Stimulated activated CD4-positive, alpha-beta T cell treated with anti-CD3 and anti-CD28 coated beads, Interleukin-15, amount 100 ng/mL, for 1 hour (primary cell): Measurements from ENCODE around the gene PRDM16.

Experiments
- DNase-seq, 2 donors: peaks; one replicate each; pipeline ENCODE4 v3.0.0-alpha.2; 2020; ENCODE audit warnings: low read depth in 1 of 2, low spot score in 1 of 2

PRDM16 gene

DNA sequence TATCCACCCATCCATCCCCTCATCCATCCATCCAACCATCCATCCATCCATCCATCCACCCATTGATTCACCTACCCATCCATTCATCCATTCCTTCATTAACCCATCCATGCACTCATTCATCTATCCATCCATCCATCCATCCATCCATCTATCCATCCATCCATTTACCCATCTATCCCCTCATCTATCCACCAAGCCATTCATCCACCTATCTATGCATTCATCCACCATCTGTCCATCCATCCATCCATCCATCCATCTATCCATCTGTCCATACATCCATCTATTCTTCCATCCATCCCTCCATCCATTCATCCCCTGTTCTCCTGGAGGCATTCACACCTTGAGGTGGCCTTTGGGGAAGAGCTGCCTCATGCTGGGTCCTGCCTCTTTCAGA, 107.0 kb downstream of the PRDM16 start:
- DNase-seq, result no peak

DNA sequence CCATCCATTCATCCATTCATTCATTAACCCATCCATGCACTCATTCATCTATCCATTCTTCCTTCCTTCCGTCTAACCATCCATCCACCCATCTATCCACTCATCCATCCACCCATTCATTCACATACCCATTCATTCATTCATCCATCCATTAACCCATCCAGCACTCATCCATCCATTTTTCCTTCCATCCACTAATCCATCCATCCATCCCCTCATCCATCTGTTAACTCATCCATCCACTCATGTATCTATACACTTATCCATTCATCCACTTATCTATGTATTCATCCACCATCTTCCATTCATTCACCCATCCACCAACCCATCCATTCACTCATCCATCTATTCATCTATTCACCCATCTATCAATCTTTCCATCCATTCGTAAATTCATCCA, 107.8 kb downstream of the PRDM16 start:
- DNase-seq, result no peak

DNA sequence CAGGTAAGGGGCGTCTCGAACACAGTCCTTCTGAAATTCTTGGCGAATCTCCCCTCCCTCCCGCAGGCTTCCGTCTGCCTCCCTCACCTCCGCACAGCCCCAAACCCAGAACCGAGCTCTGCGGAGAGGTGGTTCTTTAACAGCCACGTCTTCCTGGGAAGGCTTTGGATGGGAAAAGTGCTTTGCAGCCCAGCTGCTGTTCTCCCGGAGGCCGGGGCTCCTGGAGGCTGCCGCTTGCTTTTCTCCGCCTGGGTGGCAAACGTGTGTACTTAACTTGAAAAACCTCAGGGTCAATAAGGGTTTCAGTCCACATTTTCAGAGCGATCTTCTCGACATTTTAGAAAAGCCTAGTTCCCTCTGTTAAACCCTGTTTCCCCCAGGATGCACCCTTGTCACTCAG, 109.3 kb downstream of the PRDM16 start:
- no peak for DNase-seq

DNA sequence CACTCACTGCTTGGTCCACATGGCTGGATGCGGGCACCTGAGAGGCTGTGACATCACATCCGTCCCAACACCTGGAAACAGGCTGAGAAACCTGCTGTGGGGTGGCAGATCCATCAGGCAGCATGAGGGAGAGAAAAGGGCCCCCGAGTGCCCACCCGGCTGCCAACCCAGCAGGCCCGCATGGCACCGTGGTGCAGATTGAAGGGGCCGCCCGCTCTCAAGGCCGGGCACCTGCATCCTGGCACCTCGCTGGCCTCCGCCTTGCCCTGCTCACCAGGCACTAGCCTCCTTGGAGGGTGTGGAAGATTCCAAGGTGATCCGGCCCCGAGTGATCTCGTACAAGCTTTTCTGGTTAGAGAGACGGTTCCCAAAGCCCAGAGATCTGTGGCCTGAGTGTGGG, 110.5 kb downstream of the PRDM16 start:
- no peak for DNase-seq

DNA sequence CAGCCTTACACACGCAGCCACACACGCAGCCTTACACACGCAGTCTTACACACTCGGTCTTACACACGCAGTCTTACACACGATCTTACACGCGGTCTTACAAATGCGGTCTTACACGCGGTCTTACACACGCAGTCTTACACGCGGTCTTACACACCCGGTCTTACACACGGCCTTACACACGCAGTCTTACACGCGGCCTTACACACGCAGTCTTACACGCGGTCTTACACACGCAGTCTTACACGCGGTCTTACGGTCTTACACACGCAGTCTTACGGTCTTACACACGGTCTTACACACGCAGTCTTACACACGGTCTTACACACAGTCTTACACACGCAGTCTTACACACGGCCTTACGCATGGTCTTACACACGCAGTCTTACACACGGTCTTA, 111.9 kb downstream of the PRDM16 start:
- no peak for DNase-seq

DNA sequence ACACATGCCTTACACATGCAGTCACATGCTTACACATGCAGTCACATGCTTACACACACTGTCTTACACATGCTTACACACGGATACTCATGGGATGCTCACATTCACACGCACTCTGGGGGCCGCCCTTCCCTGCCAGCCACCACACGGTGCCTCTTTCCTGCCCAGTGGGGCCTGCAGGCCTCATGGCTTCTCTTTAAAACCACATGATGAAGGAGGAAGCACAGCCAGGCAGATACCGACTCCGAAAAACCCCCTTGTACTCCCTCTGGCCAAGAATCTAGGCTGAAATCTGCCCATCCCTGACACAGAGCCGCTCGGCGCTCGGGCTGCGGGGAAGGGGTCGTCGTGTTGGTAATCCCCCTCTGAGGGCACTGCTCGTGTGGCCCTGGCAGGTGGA, 113.0 kb downstream of the PRDM16 start:
- DNase-seq, result no peak

DNA sequence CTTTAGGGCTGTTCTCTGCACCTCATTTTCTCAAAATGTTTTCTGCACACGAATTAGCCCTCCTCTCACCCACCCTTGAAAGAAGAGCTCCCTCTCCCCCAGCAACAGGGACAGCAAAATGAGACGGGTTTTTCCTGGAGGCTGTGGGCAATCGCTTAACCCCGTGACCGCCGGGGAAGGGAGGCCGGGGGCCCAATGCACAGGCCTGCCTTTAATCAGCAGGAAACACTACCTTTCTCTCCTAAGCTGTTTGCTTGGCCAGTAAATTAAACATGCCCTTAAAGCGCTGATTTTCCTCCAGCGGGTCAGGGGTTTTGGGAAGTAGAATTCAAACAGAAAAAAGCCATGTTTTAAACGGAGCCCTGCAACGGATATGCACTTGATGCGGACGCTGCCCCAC, 114.4 kb downstream of the PRDM16 start:
- no peak for DNase-seq

DNA sequence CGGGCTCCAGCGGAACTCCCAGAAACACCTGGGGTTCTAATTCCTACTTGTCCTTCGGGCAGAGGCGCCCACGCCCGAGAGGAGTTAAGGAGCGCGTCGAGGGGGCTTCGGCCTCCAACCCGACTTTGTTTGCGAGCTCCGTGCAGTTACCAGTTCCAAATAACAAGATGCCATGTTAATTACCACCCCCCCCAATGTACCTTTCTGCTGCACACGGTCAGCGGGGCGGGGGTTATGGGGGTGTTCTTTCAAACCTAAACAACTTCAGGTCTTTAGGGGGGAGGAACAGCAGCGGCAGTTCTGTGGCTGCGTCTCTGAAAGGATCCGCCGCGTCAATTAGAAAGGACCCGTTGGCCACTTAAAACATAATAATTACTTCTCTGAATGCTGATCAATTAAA, 114.8 kb downstream of the PRDM16 start:
- no peak for DNase-seq

DNA sequence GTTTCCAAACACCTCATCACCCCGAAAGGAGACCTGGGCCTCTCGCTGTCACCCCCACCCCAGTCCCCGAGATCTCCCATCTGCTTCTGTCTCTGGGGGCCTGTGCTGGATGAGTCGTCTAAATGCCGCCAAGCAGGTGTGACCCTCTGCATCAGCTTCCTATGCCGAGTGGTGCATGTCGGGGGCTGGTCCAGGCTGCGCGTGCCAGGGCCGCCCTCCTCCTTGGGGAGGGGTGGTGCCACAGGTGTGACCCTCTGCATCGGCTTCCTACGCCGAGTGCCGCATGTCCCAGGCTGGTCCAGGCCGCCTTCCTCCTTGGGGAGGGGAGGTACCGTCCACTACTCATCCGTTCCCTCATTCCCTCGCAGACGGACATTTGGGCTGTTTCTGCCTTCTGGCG, 115.7 kb downstream of the PRDM16 start:
- DNase-seq, result no peak

DNA sequence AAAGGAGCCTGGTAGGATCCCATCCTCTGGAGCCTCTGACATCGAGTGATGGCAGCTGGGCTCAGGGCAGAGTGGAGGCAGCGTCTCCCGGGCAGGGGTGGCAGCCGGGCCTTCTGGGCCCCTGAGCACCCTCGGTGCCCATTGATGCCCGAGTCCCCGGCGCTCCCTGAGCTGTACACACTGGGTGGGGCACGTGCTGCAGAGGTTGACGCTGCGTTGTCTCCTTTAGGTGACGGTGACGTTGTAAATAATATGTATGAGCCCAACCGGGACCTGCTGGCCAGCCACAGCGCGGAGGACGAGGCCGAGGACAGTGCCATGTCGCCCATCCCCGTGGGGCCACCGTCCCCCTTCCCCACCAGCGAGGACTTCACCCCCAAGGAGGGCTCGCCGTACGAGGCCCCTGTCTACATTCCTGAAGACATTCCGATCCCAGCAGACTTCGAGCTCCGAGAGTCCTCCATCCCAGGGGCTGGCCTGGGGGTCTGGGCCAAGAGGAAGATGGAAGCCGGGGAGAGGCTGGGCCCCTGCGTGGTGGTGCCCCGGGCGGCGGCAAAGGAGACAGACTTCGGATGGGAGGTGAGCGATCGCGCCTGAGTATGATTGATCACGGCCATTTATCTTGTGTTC, 117.0 kb downstream of the PRDM16 start:
- DNase-seq, result no peak

DNA sequence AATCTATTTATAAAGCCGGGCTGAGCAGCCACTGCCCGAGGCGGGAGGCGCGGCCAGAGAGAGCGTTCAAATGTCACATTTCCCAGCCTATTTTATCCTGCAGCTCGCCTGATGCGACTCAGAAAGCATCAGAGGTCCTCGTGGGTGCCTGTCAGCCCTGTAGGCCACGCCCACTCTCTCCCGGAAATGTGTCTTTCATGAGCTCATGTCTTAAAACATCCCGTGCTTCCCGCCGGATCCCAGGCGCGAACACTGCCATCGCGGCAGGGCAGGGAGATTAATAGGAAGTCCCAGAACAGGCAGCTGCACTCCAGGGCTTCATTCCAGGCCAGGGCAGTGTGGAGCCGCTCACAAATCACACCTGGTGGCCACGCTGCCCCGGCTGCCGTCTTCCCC, 117.5 kb downstream of the PRDM16 start:
- no peak for DNase-seq

DNA sequence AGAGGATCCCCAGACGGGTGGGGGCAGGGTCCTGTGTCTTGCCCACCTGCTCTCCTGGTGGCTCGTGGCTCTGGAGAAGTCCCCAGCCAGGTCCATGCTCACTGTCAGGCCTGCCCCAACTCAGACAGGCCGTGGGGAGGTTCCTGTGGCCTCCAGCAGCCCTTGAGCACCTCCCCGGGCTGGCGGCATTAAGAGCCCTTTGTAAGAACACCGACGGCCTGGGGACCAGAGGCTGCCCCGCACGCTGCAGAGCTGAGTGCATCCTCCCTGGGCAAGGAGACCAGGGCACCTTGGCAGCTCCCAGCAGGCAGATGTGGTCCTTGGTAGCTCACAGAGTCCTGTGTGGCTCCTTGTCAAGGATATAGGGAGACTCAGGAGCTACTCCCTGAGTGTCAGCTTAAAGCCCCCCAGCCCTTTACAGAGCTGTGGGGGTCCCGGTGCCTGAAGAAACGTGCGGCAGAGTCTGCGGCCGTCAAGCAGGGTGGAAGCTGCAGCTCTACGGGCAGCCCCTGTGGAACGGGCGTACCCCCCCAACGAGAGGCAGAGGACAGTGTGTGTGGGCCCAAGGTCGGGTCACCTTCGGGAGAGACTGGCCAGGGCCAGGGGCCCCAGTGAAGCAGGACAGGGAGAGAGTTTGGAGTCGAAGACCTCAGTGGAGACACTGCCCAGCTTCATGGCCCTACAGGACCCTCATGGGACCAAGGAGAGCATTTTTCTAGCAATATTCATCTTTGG, 118.6 kb downstream of the PRDM16 start:
- DNase-seq, result no peak

DNA sequence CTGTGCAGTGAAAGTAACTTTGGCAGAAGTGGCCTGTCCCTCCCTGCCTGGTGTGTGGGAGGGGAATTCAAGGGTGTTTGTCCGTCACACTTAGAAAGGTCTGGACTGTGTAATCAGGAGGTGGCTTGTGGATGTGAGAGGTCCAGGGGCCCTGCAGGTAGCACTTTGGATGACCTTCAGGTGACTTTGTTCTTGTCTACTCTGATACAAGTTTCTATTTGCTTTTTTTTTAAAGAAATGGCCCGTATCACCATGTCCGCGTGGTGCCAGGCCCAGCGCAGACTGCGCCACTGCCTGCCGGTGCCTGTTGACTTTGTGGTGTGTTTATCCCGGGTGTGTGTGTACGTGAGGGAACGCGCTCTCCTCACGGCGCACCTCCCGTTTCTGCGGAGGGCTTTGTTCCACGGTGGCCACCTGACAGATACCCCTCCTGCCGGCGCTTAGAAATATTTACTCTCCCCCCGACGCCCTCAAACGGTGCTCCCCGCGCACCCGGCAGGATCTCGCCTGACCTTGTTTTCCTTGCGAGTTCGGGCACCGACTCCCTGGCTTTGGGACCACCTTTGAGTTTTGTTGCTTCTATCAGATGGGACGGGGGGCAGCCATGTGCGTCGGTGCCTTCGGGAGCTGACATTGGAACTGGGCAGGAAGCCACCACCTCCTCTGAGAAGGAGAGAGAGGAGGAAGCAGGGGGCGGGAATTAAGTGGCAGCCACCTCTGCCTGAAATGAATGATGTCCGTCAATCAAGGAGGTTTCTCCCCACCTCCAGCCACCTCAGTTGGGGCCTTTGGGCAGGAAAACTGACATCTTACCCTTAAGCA, 119.4 kb downstream of the PRDM16 start:
- no peak for DNase-seq

DNA sequence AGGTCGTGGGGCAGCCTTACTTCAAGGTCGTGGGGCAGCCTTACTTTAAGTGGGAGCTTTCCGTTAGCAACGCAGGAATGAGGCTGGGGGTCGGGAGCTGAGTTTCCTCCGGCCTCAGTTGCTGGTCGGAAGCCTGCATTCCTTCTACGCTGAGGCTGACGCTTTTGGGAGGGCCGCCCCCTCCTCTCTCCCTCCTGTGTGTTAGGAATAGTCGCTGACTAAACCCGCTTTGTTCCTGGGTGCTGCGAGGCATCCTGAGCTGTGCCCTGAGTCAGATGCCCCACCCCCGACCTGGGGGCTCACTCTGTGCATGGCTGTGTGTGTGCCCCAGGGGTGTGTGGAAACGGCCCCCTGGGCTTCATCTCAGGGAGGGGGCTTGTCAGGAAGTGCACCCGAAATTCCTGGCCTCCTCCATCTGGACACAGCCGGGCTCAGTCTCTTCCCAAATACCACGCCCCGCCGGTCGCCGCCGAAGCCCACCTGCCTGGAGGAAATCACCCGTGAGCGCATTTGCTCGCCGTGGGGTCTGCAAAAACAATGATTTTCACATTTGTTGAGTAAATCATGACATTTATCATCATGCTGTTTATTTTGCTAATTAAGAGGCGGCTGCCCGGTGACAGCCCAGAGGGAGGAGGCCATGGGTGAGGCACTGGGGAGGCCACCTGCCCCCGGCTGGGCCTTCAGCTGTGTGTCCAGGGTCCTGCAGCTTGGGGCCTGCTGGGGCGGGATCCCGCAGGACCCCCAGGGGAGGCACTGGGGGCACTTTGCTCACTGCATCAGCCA, 121.4 kb downstream of the PRDM16 start:
- no peak for DNase-seq

DNA sequence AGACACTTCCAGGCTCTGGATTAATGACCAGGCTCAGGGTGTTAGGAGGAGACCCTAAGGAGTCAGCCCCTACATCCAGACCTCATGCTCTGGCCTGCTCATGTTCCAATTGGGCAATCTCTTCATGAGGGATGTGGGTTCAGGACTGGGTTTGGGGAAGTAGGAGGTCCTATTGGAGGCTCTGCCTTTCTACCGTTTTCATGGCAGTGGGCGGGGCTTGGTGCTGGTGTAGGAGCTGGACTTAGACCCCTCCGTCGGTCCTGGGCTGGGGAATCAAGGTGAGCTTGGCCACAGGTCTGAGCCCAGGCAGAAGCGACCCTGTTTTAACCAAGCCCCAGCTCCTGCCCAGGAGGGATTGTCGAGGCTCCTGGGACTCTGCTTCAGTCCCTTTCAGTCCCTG, 123.4 kb downstream of the PRDM16 start:
- DNase-seq, result no peak

DNA sequence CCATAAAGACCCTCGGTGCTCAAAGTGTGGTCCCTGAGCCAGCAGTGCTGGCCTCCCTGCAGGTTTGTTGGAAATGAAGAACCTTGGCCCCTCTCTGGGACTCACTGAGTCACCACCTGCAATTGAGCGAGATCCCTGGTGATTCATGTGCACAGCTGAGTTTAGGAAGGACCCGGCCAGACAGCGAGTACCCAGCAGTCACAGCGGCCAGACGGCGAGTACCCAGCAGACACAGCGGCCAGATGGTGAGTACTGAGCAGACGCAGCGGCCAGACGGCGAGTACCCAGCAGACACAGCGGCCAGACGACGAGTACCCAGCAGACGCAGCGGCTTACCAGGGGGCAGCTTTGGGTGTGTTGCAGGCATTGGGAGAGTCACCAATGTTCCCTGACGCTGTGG, 123.8 kb downstream of the PRDM16 start:
- no peak for DNase-seq

DNA sequence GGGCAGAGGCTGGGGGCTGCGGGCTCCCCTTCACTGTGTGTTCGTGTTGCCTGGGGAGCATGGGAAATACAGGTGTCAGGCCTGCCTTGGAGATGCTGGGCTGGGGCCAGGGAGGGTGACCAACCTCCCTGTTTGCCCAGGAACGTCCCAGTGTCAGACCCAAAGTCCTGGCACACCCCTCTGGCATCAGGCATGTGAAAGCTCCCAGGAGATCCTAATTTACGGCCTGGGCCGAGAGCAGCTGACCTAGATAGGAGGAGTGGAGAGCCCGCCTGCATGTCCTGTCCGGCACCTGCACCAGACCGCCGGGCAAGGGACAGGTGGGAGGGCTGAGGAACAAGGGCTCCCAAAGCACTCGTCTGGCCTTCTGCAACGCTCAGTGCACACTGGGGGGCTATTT, 124.8 kb downstream of the PRDM16 start:
- DNase-seq, result no peak

DNA sequence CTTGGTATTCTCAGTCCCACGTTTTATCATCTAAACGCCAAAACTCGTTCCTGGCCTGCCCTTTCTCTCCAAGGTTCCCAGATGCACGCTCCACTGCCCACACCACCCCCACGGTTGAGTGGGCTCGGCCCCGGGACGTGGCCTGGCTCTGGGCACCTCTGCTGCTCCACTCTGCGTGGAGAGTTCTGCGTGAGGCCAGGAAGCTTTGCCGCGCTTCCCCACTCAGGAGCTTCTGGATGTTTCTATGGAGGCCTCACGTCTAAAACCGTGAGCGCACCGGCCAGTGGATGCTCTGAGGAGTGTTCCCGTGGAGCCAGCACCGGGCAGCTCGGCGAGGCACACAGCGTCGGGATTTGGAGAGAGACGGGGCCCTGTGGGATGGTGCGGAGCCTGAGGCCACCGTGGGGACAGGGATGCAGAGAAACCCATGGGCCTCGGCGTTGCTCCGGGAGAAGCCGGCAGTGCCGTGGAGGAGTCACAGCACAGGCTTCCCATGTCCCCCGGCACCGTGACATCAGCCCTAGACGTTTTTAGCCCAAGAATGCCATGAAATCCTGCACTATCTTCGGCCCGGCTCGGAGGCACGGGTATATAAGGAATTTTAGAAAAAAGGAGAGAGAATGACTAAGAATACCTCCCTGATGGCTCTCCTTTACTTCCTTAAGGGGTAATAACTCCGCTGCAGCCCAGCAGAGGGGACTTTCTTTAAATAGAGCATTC, 125.9 kb downstream of the PRDM16 start:
- DNase-seq, result no peak

DNA sequence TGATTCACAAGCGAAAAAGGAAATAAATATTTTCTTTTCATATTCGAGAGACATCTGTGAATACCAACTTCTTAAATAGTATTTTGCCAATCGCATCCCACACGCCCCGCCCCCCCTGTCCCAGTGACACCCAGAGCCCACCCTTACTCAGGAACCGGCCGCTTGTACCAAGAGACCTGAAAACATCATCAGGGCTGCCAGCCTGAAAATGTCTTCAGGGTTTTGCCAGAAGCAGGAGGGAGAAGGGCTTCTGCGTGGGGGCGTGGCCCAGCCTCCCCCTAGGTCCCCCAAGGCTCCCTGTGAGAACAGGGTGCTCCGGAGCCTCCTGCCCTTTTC, 126.4 kb downstream of the PRDM16 start:
- no peak for DNase-seq

DNA sequence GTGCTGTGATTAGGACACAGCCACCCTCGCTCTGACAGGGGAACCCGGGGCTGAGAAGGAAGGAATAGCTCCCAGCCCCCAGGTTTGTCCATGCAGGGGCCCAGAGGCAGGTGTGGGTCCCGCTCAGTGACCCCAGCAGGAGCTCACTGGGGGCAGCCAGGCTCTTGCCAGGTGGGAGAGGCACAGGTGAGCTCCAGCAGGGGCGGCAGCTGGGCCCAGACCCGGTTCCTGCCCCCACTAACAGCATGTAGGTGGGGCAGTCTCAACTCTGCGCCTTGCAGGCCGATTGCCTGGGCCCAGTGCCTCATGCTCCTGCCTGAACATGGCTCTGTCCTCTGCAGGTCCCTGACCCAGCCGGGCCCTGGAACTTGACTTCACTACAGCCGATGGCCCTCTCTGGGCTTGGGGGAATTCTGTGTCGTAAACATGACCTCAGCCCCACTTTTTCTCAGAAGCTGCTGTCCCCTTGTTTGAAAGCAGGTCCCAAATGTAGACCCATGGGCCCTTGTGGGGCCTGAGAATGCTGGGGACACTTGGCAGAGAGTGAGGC, 127.0 kb downstream of the PRDM16 start:
- no peak for DNase-seq
